AG04449 (cell line): ENCODE data around the gene RABEP2.
"Not testable (repeated sequence)": the region's sequence is repeated elsewhere in the genome, so short reads cannot be mapped to it uniquely, and the experiment has no call there.

ENCODE experiments used
- CTCF ChIA-PET: fragments of 350-600 bp; formaldehyde crosslinking; extraction: SDS; loops from one replicate; lab custom pipeline; 2021; ENCODE audit warnings: antibody characterized with exemption; lab: Yijun Ruan, JAX
- POLR2A ChIA-PET: fragments of 400-600, 350-600 bp; formaldehyde crosslinking; extraction: SDS; loops from one replicate; lab custom pipeline; 2020; ENCODE audit warnings: antibody characterized with exemption, inconsistent platforms; lab: Yijun Ruan, JAX
- DNase-seq: peaks from one replicate; pipeline ENCODE4 v3.0.0-alpha.2; 2010; ENCODE audit warnings: low read depth, low spot score
- H3K4me3 ChIP-seq: 2 replicates; pipeline ENCODE4 v1.5.1; 2011; ENCODE audit warnings: low read depth, mild to moderate bottlenecking, control low read depth, low read length
- CTCF ChIP-seq: IDR thresholded peaks from one replicate; pipeline ENCODE4 v1.5.1; 2011; ENCODE audit warnings: mild to moderate bottlenecking, moderate library complexity, low read length, control low read depth, inconsistent platforms; ENCODE audit not compliant: insufficient read depth; ENCODE audit errors: missing control alignments

The RABEP2 gene

GRCh38 chr16:28924762-28925385 lies at the start of gene RABEP2:
TSS of gene RABEP2 (minus strand) at chr16:28925238. CDS start at chr16:28925163, 75 bp downstream.
- DNase-seq: no peak
- no peak for TF ChIP-seq CTCF
- ChIA-PET POLR2A (interaction anchor here (0.9 kb wide), 1 partner anchor 26 kb away, joined by 3 read pairs; the partner anchor contains the start of gene NFATC2IP), CTCF (interaction anchor here (1.9 kb wide), 1 partner anchor 20 kb away, joined by 5 read pairs; no protein-coding TSS in a partner anchor)
- peak within 1 kb of the TSS; percentile 82 for H3K4me3 ChIP-seq

- ChIA-PET POLR2A (interaction anchor here (1.0 kb wide), 1 partner anchor 12 kb away, joined by 3 read pairs; no protein-coding TSS in a partner anchor), CTCF (interaction anchor here (0.8 to 2.8 kb wide), 17 partner anchors 9 to 283 kb away, joined by 3 to 18 read pairs (median 5); partner anchors contain the start of gene NFATC2IP)
- peak; percentile 77 for DNase-seq
- TF ChIP-seq CTCF: no peak
- H3K4me3 ChIP-seq: peak within 1 kb of the TSS; percentile 99
Observed at GRCh38 chr16:28974437-28975157, 49.6 kb upstream of the RABEP2 start, which contains the start of gene SPNS1. TSS of gene SPNS1 (plus strand) at chr16:28974778. CDS start at chr16:28975152, 374 bp downstream.

- DNase-seq: no peak
- ChIA-PET POLR2A (interaction anchor here (0.7 to 1.0 kb wide), 2 partner anchors 13 to 334 kb away, joined by 3 read pairs; no protein-coding TSS in a partner anchor), CTCF (interaction anchor here (0.6 to 2.8 kb wide), 22 partner anchors 8 to 284 kb away, joined by 3 to 18 read pairs (median 4); partner anchors contain the start of genes NFATC2IP and SH2B1)
- TF ChIP-seq CTCF: peak; percentile 82
- H3K4me3 ChIP-seq: peak overlapping the region; percentile 99
Observed at GRCh38 chr16:28974007-28974436, 49.0 kb upstream of the RABEP2 start.

- POLR2A ChIA-PET, DNase-seq, H3K4me3 ChIP-seq: not testable (repeated sequence)
- CTCF ChIA-PET: interaction anchor here (0.6 kb wide), 1 partner anchor 18 kb away, joined by 3 read pairs; no protein-coding TSS in a partner anchor
Observed at GRCh38 chr16:28969696-28970095, 44.7 kb upstream of the RABEP2 start.

- DNase-seq: no peak
- TF ChIP-seq CTCF: no peak
- no peak overlapping the region for H3K4me3 ChIP-seq
- POLR2A ChIA-PET: no interaction called here
- CTCF ChIA-PET: interaction anchor here (0.6 to 1.2 kb wide), 2 partner anchors 10 to 1056 kb away, joined by 3 to 4 read pairs; no protein-coding TSS in a partner anchor
Observed at GRCh38 chr16:28967156-28967555, 42.1 kb upstream of the RABEP2 start.

GRCh38 chr16:28964496-28964895 lies 39.5 kb upstream of the RABEP2 start:
- no peak for TF ChIP-seq CTCF
- DNase-seq: no peak
- CTCF ChIA-PET: interaction anchor here (1.0 kb wide), 1 partner anchor 9 kb away, joined by 4 read pairs; no protein-coding TSS in a partner anchor
- POLR2A ChIA-PET: no interaction called here
- H3K4me3 ChIP-seq: no peak overlapping the region
